Activated CD8-positive, alpha-beta memory T cell treated with anti-CD3 and anti-CD28 coated beads for 4 hours (primary cell): ENCODE measurements around the gene ALKBH2.

Experiments used
- DNase-seq, 2 donors: peaks; one replicate each; pipeline ENCODE4 v3.0.0-alpha.2; 2020; ENCODE audit warnings: low read depth in 2 of 2

The ALKBH2 gene

GRCh38 chr12:109114644-109115043 lies 21.4 kb upstream of the ALKBH2 start:
- DNase-seq = no peak

DNA sequence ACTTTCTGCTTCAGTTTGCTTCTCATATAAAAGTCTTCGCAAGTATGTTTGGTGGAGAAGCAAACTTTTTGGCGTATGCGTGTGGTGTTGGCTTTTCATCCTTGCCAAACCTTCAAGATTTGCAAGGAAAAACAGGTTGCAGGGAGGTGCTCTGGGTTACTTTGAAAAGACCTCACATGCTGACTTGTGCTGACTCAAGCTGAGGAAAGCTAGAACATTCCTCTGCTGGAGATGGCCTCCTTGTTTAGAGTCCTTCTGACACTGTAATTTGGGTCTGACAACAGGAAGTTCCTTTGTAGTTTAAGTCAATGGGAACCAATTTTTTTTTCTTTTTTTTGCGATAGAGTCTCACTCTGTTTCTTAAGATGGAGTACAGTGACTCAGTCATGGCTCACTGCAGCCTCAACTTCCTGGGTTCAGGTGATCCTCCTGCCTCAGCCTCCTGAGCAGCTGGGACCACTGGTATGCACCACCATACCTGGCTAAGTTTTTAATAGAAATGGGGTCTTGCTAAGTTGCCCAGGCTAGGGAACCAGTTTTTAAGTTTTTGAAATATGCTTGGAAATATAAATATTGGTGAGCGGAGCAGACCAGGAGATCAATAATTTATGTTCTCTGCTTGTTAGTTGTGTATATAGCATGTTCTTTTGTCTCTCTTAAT lies 20.5 kb upstream of the ALKBH2 start:
- no peak for DNase-seq

GRCh38 chr12:109112720-109113465 lies 19.6 kb upstream of the ALKBH2 start:
- no peak for DNase-seq

DNA sequence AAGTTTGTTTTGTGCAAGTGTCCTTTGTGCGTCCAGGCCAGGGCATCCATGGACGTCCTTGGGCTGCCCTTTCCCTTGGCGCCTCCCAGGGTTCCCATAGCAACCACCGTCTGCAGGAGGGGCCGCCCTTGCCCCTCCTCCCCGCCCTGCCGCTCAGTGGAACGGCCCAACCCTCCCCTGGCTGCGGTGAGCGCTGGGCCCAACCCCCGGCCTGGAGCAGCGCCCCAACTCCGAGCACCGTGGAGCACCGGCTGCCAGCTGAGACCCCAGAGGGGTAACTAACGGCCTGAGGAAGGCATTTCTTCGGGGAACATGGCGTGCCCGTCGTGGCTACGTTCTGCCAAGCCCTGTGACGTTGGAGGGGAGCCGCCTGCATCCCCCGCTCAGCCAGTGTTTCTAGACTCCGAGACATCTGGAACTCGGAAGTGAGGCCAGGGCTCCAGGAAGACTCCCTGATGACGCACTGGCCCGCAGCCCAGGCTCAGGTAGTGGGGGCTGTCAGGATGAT lies 17.8 kb upstream of the ALKBH2 start:
- no peak for DNase-seq

GRCh38 chr12:109109746-109110350 lies 16.6 kb upstream of the ALKBH2 start:
- no peak for DNase-seq

GRCh38 chr12:109105176-109105575 lies 11.9 kb upstream of the ALKBH2 start:
- no peak for DNase-seq

GRCh38 chr12:109102491-109102890 lies 9.2 kb upstream of the ALKBH2 start:
- DNase-seq = no peak

- DNase-seq = no peak
Measured at GRCh38 chr12:109100741-109101140, 7.5 kb upstream of the ALKBH2 start.

DNA sequence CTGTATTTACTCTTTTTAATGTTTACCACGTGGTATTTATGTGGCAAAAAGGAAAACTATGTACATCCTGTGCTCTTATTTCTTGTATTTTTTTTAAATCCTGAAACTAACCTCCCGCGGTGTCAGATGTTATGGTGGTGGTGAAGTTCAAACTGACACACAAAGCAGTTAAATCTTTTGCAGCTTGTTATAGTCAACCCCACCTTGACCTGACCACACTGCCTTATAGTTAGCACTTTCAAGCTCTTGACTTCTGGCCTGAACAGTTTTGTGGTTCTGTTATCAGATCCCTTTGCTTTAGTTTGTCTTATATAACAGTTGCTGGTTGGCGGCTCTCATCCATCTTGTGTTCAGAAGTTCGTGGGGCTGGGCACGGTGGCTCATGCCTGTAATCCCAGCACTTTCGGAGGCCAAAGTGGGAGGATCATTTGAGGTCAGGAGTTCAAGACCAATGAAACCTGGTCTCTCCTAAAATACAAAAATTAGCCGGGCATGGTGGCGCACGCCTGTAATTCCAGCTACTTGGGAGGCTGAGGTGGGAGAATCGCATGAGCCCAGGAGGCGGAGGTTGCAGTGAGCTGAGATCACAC lies 6.3 kb upstream of the ALKBH2 start:
- no peak for DNase-seq

DNA sequence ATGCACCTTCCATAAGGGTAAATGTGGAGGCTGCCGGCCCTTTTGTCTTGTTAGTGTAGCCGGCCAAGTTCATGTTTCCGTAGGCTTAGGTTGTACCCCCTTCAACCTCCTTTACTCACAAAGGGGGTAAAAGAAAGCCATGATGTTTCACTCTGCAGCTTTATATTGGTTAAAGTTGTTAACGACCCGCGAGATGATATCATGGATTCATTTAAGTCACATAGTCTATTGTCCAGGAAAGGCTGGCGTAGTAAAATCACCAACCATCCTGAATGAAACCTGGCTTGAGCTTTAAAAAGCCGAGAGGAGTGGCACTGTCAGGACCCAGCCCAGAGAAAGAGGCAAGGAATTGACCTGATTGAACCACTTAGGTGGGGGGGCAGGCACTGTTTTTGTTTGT lies 5.4 kb upstream of the ALKBH2 start:
- DNase-seq = no peak

DNA sequence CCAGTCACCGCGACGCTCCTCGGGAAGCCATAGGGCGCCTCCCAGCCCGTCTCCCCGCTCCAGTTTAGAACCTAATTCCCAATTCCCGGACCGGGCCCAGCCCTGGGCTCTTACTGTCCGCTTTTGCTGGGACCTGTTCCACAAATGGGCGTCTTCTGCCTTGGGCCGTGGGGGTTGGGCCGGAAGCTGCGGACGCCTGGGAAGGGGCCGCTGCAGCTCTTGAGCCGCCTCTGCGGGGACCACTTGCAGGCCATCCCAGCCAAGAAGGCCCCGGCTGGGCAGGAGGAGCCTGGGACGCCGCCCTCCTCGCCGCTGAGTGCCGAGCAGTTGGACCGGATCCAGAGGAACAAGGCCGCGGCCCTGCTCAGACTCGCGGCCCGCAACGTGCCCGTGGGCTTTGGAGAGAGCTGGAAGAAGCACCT lies 4.9 kb upstream of the ALKBH2 start:
- no peak for DNase-seq

GRCh38 chr12:109097435-109098182 lies 4.3 kb upstream of the ALKBH2 start, which contains the start of gene UNG:
Gene UNG (plus strand): TSS chr12:109097597. CDS start chr12:109097680, 83 bp downstream.
- peak; percentile 94 to 95 for DNase-seq

DNA sequence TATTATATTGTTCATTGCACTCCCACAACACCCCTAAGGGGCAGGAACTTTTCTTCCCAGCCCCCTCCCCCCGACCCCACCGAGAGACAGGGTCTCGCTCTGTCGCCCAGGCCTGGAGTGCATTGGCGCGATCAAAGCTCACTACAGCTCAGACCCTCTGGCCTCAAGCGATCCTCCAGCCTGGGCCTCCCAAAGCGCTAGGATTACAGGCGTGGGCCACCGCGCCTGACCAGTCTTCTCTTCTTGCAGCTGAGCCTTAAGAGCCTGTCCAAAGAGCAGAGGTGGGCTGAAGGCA lies 3.8 kb upstream of the ALKBH2 start:
- no peak for DNase-seq

GRCh38 chr12:109092497-109093021 lies 713 bp downstream of the ALKBH2 start:
- no peak for DNase-seq

DNA sequence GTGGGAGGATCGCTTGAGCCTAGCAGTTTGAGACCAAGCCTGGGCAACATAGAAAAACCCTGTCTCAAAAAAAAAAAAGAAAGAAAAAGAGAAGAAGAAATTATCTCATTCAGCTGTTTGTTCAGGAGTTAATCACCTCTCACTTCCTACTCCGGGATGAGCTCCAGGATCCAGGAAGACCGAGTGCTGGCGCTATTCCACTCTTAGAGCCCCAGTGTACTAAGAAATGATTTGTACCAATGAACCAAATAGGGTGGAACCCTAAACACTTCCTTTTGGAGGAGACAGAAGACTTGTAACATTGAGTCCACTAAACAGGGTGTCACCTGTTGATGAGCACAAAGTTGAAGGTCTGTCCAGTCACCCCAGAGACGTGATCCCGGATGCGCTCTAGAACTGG lies 3.6 kb downstream of the ALKBH2 start:
- DNase-seq = no peak

GRCh38 chr12:109088818-109089217 lies 4.5 kb downstream of the ALKBH2 start:
- no peak for DNase-seq

DNA sequence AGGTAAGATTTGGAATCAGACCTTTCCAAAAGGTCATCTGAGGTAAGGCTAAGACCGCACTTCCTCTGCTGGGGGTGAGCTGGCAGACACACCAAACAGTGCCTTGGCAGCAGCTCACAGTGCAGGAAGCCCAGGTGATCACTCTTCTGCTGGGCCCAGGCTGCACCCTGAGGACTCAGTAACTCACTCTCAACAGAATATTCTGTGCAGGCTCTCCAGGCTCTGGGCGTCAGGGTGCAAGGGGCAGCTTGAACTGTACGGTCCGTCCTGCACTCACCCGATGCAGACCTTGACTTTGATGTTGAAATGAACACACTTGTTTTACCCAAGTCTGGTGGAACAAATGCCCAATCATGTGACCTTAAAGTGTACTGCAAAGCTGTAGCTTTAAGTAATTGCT lies 6.0 kb downstream of the ALKBH2 start:
- no peak for DNase-seq

- DNase-seq = no peak
Measured at GRCh38 chr12:109085590-109085989, 7.7 kb downstream of the ALKBH2 start.

DNA sequence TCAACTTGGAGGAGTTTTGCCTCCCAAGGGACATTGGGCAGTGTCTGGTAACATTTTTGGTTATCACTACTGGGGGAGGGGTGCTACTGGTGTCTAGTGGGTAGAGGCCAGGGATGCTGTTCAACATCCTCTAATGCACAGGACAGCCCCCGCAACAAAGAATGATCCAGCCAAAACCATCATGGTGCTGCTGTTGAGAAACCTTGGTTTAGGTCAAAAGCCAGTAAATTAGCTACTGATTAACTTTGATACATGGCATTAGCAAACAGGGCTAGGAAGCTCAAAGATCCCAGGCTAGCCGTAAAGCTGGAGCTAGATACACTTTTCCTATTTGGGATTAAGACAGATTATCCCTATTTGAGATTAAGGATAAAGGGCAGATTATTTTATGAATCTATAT lies 8.8 kb downstream of the ALKBH2 start:
- DNase-seq = no peak

GRCh38 chr12:109082751-109083150 lies 10.5 kb downstream of the ALKBH2 start:
- no peak for DNase-seq

DNA sequence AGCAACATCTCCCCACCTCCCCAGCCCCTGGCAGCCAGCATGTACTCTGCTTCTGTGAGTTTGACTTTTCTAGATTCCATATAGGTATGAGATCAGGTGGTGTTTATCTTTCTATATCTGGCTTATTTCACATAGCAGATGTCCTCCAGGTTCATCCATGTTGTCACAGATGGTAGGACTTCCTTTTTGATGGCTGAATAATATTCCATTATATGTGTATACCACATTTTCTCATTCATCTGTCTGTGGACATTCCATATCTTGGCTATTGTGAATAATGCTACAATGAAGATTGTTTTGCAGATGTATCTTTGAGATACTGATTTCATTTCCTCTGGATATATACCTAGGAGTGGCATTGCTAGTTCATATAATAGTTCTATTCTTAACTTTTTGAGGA lies 18.4 kb downstream of the ALKBH2 start:
- no peak for DNase-seq
